ENCODE data around the gene PTGES2. TPM values are rescaled to one million over a fixed set of nuclear protein-coding genes. Genes with fewer than 3 reads are reported as not detected.
A peak's percentile ranks its signal among the peaks of the same experiment; 100 is the strongest.
"Not testable (repeated sequence)": the region's sequence is repeated elsewhere in the genome, so short reads cannot be mapped to it uniquely, and the experiment has no call there.

PTGES2 gene
- total RNA-seq, 1 donor from 2014 or later = 63.4 TPM

- no peak for DNase-seq (ENCODE audit: extremely low read depth, low read depth, low spot score)
Observed at GRCh38 chr9:128120741-128121465, 6.6 kb downstream of the PTGES2 start.

GRCh38 chr9:128120061-128120740, 7.3 kb downstream of the PTGES2 start:
- no peak for DNase-seq (ENCODE audit: extremely low read depth, low read depth, low spot score)

- no peak for DNase-seq (ENCODE audit: extremely low read depth, low read depth, low spot score)
Observed at GRCh38 chr9:128118971-128119665, 8.4 kb downstream of the PTGES2 start.

- no peak for DNase-seq (ENCODE audit: extremely low read depth, low read depth, low spot score)
Observed at GRCh38 chr9:128118472-128118857, 9.1 kb downstream of the PTGES2 start.

GRCh38 chr9:128117613-128118471, 9.7 kb downstream of the PTGES2 start:
- peak; percentile 57 for DNase-seq (ENCODE audit: extremely low read depth, low read depth, low spot score)

GRCh38 chr9:128116104-128117083, 11.1 kb downstream of the PTGES2 start:
- no peak for DNase-seq (ENCODE audit: extremely low read depth, low read depth, low spot score)

- DNase-seq (ENCODE audit: extremely low read depth, low read depth, low spot score) = no peak
Observed at GRCh38 chr9:128115187-128116103, 12.1 kb downstream of the PTGES2 start.

- DNase-seq (ENCODE audit: extremely low read depth, low read depth, low spot score) = no peak
Observed at GRCh38 chr9:128114326-128115186, 13.0 kb downstream of the PTGES2 start.

- no peak for DNase-seq (ENCODE audit: extremely low read depth, low read depth, low spot score)
Observed at GRCh38 chr9:128113526-128114325, 13.8 kb downstream of the PTGES2 start.

GRCh38 chr9:128111726-128112125, 15.8 kb downstream of the PTGES2 start:
- not testable (repeated sequence) for DNase-seq (ENCODE audit: extremely low read depth, low read depth, low spot score)

- no peak for DNase-seq (ENCODE audit: extremely low read depth, low read depth, low spot score)
Observed at GRCh38 chr9:128109050-128109709, 18.3 kb downstream of the PTGES2 start.

GRCh38 chr9:128108269-128109049, 19.1 kb downstream of the PTGES2 start:
- no peak for DNase-seq (ENCODE audit: extremely low read depth, low read depth, low spot score)

GRCh38 chr9:128107468-128108268, 19.9 kb downstream of the PTGES2 start:
- no peak for DNase-seq (ENCODE audit: extremely low read depth, low read depth, low spot score)

- DNase-seq (ENCODE audit: extremely low read depth, low read depth, low spot score) = no peak
Observed at GRCh38 chr9:128106940-128107467, 20.5 kb downstream of the PTGES2 start.

Data from glomerular endothelial cell (primary cell).